ENCODE data around the gene SLC34A2. TPM values are rescaled to one million over a fixed set of nuclear protein-coding genes. Genes with fewer than 3 reads are reported as not detected.
A peak's percentile ranks its signal among the peaks of the same experiment; 100 is the strongest.
"Not testable (repeated sequence)": the region's sequence is repeated elsewhere in the genome, so short reads cannot be mapped to it uniquely, and the experiment has no call there.

SLC34A2 gene
- total RNA-seq, 1 experiment from 2014 or later: not detected

DNA sequence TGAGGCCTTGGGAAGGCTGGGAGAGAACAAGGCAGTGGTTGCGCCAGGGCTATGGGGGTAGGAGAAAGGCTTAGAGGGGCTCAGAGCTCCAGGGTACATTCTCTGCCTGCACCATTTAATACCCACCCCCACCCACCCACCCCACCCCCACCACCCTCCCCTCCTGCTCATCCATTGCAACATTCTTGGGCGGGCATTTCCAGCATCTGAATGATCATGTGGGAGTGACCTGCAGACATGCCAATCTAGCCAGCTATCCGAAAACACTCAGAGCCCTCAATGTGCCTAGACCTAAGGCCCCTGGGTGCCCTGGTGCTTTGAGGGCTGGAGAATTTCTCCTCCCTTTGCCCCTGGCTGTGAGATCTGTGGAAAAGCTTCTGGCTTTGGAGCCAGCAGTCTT lies 3.1 kb downstream of the SLC34A2 start:
- DNase-seq (ENCODE audit: low spot score): no peak

DNA sequence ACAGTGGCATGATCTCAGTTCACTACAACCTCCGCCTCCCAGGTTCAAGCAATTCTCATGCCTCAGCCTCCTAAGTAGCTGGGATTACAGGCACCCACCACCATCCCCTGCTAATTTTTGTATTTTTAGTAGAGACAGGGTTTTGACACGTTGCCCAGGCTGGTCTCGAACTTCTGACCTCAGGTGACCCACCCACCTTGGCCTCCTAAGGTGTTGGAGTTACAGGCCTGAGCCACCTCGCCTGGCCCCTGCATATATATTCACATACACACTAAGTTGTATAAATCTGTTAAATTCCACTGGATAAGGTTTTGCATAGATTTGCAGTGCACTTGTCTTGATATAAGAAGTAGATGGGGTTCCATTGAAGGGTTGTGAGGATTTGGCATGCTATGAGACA lies 5.8 kb downstream of the SLC34A2 start:
- not testable (repeated sequence) for DNase-seq (ENCODE audit: low spot score)

DNA sequence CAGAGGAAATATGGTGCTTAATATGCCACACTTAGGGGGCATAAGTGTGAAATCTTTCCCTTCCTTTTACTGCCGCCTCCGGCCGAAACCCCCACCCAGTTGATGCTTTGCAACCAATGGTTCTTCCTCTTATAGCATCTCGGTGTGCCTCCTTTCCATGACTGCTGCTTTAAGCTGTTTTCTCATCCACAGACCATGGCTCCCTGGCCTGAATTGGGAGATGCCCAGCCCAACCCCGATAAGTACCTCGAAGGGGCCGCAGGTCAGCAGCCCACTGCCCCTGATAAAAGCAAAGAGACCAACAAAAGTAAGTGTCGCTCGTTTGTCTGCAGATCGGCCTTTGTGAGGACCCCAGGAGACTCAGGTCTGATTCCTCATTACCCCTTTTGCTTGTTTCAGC lies 6.7 kb downstream of the SLC34A2 start:
- DNase-seq (ENCODE audit: low spot score): no peak

DNA sequence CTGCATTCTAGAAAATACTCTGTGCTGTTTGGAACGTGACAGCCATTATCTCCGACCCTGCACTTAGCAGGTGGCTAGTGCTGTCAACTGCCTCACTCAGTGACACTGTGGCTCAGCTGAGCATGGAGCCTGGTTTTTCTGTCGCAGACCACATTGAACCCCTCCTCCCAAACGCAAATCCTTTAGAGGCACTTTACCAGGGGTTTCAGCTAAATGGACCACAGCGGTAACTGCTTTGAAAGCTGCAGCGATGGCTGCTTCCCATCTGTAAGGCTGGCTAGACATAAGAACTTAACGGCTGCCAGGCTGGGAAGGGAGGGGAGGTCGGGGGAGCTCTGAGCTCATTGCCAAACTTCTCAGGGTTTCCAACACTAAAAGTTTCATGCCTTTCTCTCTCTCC lies 8.1 kb downstream of the SLC34A2 start:
- no peak for DNase-seq (ENCODE audit: low spot score)

DNA sequence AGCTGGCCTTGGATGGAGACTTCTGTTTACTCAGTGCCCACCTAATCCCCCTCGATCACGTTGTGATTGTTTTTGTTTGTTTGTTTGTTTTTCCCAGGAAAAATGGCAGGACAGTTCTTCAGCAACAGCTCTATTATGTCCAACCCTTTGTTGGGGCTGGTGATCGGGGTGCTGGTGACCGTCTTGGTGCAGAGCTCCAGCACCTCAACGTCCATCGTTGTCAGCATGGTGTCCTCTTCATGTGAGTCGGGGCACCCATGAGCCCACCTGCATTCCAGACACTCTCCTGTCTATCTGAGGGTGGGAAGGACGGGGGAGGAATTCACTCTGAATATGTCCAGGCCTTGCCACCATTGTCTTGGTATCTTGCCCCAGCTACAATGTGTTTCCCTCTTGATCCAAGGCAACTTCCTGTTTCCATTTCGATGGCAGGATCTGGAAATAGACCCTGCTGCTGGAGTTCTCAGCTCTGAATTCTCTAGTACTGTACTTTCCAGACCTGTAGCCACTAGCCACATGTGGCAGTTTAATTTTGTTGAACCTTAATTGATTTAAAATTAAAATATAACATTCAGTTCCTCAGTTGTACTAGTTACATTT lies 10.5 kb downstream of the SLC34A2 start:
- no peak for DNase-seq (ENCODE audit: low spot score)

DNA sequence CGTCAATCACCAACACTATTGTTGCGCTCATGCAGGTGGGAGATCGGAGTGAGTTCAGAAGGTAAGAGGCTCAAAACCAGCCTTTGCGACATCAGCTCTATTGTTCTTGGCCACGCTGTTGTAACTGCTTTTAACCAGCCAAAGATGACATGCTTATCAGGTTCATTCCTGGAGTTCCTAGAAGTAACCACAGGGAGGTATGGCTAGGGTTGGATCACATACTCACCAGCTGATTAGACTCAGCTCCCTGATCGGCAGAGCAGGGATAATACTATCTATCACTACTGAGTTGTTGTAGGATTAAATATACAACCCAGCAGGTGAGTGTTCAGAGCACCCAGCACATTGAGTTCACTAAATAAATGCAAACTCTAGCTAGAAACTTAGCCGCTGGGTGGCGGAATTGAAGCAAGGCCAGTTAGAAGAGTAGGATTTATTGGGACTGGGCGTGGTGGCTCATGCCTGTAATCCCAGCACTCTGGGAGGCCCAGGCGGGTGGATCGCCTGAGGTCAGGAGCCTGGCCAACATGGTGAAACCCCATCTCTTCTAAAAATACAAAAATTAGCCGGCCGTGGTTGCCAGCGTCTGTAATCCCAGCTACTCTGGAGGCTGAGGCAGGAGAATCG lies 12.4 kb downstream of the SLC34A2 start:
- DNase-seq (ENCODE audit: low spot score): peak; percentile 22

DNA sequence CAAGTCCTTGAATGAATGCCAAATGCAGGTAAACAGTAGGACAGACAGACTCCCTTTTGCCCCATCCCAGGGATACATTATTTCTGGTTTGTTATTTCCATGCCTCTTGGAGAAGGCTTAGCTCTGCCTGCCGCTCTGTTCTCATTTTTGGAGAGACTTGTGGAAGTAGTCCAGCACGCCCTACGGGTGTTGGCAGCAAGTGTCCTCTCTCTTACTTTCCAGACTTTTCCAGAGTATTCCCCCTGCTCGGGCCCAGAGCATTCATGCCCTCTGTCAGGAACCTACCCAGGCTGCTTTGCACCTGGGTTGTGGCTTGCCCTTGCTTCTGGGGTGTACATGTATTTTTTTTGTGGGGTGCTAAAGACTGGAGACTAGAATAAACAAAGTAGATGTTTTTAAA lies 15.3 kb downstream of the SLC34A2 start:
- DNase-seq (ENCODE audit: low spot score): no peak

DNA sequence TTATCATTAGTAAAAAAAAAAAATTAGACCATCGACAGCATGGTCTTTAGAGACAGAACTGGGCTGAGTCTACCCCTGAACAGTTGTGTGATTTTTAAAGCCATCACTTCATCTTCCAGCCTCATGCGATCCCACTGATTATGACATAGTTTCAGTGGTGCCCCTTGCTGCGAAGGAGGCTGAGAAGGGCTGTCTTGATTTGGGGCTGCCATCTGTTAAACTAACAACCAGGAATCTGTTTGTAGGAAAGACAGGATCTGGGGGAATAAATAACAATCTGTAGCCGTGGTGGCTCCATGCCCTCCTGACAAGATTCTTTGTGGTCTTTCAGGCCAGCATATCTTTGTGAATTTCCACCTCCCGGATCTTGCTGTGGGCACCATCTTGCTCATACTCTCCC lies 17.1 kb downstream of the SLC34A2 start:
- no peak for DNase-seq (ENCODE audit: low spot score)

DNA sequence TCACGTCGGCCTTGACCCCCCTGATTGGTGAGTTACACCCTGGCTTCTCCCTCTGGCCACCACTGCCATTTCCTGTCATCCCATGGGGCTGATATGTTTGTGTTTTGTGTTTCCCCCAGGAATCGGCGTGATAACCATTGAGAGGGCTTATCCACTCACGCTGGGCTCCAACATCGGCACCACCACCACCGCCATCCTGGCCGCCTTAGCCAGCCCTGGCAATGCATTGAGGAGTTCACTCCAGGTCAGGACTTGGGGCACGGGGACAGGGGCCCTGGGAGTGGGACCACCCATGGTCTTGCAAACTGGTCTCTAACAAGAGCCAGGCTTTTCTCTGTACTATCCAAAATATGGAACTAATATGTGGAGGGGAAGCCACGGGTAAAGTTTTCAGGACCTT lies 18.7 kb downstream of the SLC34A2 start:
- no peak for DNase-seq (ENCODE audit: low spot score)

DNA sequence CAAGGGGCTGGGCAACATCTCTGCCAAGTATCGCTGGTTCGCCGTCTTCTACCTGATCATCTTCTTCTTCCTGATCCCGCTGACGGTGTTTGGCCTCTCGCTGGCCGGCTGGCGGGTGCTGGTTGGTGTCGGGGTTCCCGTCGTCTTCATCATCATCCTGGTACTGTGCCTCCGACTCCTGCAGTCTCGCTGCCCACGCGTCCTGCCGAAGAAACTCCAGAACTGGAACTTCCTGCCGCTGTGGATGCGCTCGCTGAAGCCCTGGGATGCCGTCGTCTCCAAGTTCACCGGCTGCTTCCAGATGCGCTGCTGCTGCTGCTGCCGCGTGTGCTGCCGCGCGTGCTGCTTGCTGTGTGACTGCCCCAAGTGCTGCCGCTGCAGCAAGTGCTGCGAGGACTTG lies 20.6 kb downstream of the SLC34A2 start:
- no peak for DNase-seq (ENCODE audit: low spot score)

DNA sequence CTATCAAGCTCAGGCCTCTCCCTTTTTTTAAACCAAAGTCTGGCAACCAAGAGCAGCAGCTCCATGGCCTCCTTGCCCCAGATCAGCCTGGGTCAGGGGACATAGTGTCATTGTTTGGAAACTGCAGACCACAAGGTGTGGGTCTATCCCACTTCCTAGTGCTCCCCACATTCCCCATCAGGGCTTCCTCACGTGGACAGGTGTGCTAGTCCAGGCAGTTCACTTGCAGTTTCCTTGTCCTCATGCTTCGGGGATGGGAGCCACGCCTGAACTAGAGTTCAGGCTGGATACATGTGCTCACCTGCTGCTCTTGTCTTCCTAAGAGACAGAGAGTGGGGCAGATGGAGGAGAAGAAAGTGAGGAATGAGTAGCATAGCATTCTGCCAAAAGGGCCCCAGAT lies 21.5 kb downstream of the SLC34A2 start:
- DNase-seq (ENCODE audit: low spot score): no peak

DNA sequence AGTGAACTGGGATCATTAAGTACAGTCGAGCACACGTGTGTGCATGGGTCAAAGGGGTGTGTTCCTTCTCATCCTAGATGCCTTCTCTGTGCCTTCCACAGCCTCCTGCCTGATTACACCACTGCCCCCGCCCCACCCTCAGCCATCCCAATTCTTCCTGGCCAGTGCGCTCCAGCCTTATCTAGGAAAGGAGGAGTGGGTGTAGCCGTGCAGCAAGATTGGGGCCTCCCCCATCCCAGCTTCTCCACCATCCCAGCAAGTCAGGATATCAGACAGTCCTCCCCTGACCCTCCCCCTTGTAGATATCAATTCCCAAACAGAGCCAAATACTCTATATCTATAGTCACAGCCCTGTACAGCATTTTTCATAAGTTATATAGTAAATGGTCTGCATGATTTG lies 22.3 kb downstream of the SLC34A2 start:
- DNase-seq (ENCODE audit: low spot score): no peak

DNA sequence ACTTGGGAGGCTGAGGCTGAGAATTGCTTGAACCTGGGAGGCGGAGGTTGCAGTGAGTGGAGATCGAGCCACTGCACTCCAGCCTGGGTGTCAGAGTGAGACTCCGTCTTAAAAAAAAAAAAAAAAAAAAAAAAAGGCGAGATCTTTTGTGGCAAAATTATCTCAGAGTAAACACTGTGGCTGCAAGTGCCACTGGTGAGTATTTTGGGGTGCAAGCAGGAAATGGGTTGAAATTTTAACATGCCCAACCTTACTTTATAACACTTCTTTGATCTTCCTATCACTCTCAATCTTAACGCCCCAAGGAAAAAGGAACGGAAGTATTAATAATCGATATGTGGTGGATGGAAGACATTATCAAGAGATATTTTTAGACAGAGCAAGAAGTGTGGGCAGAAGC lies 32.1 kb downstream of the SLC34A2 start:
- DNase-seq (ENCODE audit: low spot score): no peak

DNA sequence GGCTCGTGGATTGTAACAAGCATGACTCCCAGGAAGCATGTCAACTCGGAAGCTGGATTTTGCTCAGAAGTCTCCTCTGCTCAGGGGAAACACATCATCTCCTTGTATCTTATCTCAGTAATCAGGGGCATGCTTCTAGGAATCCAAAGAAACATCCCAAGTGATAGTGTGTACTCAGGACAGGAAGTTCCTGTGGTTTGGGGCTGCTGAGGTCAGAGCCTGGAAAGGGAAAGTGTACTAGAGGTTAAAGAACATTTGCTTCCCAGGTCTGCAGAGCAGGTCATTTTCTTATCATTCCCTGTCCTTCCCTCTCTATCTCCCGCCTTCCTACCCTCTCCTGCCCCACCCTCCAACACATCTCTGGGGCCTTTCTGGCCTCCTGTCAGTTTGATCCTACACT lies 38.8 kb downstream of the SLC34A2 start:
- DNase-seq (ENCODE audit: low spot score): no peak

DNA sequence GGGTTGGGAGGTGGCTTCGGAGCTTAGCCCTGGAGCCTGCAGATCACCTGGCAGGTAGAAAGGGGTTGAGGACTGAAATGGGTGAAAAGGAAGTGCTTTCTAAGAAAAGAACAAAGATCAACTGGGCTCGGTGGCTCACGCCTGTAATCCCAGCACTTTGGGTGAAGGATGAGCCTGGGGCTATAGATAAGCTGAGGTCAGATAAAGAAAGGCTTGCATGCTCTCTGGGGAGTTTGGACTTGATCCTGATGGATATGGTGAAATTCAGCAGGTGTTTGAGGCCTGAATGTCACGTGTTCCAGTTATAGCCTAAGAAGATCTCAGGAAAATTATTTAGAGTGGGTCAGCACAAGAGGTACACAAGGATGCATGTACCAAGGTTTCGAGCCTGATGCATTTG lies 40.8 kb downstream of the SLC34A2 start:
- DNase-seq (ENCODE audit: low spot score): no peak

DNA sequence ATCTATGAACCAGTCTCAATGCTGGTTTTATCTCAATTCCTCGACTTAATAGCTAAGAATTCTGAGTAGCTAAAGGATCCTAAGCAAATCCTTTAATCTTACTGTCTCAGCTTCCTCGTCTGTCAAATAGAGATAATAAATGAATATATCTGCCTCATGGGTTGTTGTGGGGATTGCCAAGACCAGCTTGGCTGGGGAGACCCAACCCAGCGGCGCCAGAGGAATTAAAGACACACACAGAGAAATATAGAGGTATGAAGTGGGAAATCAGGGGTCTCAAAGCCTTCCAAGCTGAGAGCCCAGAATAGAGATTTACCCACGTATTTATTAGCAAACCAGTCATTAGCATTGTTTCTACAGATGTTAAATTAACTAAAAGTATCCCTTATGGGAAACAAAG lies 41.9 kb downstream of the SLC34A2 start:
- no peak for DNase-seq (ENCODE audit: low spot score)

DNA sequence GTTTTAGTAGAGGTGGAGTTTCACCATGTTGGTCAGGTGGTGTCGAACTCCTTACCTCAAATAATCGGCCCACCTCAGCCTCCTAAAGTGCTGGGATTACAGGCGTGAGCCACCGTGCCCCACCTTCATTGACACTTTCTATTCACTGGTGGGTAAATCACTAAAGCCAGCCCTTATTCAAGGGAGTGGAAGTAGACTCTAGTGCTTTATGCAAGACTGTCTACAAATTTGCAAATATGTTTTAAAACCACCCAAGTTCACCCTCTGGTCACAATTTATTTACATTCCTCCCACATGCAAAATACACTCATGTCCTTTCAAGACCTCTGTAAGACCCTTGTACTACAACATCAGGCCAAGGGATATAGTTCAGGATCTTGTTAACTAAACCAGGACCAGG lies 45.0 kb downstream of the SLC34A2 start:
- DNase-seq (ENCODE audit: low spot score): no peak

DNA sequence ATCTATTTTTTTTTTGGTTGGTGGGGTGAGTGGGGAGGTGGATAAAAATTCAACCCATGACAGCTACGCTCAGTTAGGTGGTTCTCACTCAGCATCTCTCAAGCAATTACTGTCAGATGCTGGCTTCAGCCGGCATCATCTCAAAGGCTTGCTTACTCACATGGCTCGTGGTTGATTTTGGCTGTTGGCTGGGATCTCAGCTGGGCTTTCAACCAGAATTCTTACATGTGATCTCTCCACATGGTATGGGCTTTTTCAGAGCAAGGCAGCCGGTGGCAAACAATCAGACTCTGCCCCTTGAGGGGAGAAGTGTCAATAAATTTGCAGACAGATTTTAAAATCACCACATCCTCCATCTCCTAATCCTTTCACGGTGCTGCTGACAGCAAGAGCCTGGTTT lies 47.2 kb downstream of the SLC34A2 start:
- DNase-seq (ENCODE audit: low spot score): no peak

DNA sequence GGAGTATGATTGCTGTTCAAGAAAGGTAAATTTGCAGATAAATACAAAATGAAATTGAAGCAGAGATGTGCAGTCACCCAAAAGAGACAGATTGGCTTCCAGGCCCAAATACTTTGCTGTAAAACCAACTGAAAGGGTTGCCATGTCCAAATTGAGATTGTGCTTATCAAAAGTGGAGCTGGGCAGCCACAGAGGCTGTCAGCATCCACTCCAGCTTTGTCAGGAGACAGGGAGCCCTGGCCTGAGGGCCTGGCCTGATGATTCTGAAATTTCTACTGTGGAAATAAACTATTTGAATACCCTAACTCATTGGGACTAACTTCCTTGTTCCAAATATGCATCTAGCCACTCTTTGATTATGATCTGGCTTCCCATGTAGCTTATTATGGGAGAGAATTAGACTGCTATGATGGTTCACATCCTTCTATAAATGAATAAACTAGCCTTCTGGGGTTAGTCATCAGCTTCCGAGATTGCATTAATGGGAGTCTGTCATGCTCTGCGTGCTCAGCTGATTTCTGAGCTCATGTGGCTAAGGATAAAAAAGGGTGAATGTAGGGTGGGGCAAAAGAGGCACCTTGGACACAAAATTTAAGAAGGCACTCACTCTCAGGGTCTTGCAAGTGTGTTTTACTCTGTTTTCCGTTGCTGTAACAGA lies 48.2 kb downstream of the SLC34A2 start:
- DNase-seq (ENCODE audit: low spot score): no peak

DNA sequence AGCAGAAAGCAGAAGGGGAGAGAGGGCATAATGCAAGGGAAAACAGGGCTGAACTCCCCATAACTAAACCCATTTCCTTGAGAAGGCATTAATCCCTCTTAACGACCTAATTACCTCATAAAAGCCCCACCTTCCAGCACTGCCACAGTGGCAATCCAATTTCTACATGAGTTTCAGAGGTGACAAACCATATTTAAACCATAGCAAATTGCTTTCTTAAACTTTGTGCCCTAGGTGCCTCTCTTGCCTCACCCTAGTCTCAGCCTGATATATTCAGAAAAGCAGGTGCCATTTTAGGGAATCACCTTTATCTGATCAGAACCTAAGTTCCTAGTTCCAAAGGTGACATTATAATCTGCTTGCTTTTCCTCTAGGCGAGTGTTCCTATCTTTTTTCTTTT lies 48.9 kb downstream of the SLC34A2 start:
- no peak for DNase-seq (ENCODE audit: low spot score)

DNA sequence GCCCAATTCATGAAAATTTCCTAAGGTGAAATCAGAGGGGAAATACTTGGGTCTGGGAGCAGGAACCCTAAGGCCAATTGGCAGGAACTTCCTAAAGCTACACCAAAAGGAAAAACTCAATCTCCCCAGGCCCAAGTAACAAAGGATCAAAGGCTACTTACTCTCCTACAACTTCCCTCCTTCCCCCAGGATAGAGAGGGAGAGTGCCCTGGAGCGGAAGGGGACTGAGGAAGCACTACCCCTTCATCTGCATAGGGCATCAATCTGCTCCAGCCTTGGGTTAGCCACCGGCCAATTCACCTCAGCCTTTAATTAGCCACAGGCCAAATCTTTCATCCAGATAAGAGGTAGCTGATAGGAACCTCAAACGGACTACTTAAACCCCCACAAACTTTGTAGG lies 55.0 kb downstream of the SLC34A2 start:
- no peak for DNase-seq (ENCODE audit: low spot score)

DNA sequence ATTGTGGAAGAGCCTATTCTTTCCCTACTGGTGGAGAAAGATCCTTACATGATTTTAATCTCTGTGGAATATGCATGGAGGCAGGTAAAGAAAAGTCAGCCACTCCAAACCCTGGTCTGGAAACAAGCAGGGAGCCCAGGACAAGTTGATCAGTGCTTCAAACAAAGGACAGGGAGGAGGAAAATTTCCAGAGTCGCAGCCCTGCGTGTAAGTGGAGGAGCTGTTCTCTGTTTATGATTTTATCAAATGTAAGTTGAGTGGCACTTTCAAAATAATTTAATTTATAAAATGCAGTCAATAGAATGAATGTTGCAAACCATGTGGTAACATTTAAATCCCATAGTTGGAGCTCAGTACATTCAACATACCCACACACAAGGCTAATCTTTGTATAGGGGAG lies 57.0 kb downstream of the SLC34A2 start:
- DNase-seq (ENCODE audit: low spot score): no peak

DNA sequence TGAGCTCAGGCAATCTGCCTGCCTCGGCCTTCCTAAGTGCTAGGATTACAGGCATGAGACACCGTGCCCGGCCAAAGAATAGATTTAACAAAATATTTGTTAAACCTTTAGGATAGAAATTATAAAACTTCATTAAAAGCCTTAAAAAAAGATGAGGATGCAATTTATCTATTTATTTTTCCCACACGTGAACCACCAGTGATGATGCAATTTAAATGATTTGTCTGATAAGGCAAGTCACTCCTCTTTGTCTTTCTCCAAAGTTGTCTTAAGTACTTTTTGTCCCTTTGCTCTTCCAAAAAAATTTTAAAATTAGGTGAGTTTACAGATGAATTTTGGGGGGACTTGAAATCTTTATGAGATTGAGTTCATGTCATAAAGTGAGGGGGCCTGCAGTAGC lies 58.2 kb downstream of the SLC34A2 start:
- DNase-seq (ENCODE audit: low spot score): no peak

DNA sequence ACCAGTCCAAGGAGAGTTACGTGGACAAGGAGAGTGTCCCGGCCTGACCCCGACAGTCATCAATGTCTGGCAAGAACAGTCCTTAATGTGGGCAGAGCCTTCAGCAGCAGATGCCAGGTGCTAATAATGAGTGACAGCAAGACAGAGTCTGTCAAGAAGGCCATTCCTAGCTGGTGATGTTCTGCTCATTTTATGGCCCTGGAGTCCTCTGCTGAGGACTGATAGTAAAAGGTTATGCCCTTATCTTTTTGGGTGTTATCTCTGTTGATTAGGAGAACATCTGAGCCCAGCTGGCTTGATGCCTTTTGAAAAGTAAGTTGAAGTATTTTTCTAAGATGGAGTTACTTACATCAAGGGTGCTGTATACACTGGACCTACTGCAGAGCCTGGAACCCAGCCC lies 67.3 kb downstream of the SLC34A2 start:
- no peak for DNase-seq (ENCODE audit: low spot score)
